GM18511 (cell line): ENCODE data around the gene ALAS1.

Experiments used
- ATAC-seq: cut with Tn5 transposase; IDR thresholded peaks from one replicate; pipeline ENCODE4 v1.9.1; 2021; ENCODE audit warnings: mild to moderate bottlenecking, moderate library complexity; ENCODE audit not compliant: unreplicated experiment

The ALAS1 gene

GRCh38 chr3:52220380-52221026 is 22.5 kb downstream of the ALAS1 start:
- peak; percentile 59 for ATAC-seq

DNA sequence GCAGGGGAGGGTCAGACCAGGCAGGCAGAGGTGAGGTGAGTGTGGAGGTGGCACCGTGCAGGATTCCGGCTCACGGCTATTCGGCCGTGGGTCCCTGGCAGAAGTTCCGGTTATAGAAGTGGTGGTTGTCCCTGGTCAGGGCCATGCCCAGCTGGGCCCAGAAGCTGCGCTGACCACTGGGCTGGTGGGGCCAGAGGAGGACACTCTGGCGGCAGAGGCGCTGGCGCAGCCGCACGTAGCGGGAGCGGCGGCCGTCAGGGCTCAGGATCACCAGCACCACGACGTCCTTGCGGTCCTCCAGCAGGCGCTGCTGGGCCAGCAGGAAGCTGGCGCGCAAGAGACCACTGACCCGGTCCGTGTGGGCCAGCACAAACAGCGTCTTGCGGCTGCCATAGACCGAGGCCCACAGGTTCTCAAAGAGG is 23.2 kb downstream of the ALAS1 start:
- no peak for ATAC-seq

GRCh38 chr3:52221563-52222318 is 23.8 kb downstream of the ALAS1 start:
- ATAC-seq: no peak

- ATAC-seq: no peak
Measured at GRCh38 chr3:52222319-52223221, 24.6 kb downstream of the ALAS1 start.

DNA sequence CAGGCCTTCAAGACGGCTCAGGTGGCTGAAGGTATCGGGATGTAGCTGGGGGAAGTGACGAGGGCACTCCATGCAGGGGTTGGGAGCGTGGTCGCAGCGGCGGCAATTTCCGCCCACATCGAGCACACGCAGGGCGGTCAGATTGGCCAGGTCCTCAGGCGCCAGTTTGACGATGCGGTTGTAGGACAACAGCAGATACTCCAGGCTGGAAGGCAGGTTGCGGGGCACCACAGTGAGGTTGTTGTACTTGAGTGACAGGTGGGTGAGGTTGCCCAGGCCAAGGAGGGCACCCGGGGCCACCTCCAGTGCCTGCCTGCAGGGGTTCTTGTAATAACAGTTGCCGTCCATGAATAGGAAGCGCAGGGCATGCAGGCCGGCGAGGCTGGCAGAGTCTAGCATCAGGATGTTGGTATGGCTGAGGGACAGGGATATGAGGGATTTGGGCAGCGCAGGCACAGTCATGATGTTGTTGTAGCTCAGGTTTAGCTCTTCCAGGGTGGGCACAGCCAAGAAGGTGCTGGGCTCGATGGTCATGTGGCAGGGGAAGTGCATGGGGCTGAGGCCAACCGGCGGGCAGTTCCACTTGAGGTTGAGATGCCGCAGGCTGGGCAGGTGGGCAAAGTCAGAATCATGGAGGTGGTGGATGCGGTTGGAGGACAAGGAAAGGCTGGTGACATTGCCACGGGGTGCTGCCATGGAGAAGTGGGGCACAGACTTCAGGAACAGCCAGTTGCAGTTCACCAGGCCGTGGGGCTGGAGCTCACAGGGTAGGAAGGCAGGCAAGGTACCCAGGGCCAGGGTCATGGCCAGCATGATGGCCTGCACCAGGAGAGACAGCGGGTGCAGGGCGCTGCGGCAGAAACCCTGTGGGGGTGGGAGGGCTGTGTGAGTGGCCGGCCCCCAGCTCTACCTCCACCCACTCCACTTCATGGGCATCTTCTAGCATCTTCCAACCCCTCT is 25.8 kb downstream of the ALAS1 start:
- no peak for ATAC-seq

DNA sequence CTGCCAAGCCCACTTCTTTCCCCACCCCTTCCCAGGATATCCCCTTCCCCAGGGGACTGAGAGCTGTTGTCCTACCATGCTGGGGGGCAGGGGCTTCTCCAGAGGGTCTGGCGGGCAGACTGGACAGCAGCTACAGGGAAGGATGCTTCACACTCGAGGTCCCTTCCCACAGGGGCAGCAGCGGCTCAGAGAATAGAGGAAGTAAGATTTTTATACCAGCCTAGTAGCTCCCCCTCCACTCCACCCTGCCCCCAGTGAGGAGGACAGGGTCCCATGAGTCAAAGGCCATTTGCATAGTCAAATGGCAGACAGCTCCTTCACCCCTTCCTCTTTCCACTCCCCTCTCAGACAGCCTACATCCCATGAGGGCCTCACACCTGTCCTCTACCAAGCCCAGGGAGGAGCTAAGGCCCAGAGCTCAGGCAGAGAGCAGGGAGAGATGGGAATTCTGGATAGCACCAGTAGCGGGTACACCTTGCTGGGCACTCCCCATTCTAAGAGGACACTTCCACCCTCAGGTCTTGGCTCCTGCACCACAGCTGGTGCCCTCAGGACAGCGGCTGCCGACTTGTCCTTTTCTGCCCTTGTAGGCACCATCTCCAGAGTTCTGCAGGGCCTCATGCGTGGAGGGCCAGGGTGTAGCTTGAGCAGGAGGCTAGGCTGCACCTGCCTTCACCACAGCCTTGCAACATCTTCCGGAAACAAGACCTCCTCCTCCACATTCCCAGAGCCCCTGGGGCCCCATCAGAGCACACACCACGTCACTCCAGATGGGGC is 27.7 kb downstream of the ALAS1 start, which contains the start of gene TLR9:
Gene TLR9, minus strand, starts transcription at position 194 of the 777 bp plus-strand sequence. Its CDS starts 116 bp downstream, at position 78.
- ATAC-seq: peak; percentile 91

DNA sequence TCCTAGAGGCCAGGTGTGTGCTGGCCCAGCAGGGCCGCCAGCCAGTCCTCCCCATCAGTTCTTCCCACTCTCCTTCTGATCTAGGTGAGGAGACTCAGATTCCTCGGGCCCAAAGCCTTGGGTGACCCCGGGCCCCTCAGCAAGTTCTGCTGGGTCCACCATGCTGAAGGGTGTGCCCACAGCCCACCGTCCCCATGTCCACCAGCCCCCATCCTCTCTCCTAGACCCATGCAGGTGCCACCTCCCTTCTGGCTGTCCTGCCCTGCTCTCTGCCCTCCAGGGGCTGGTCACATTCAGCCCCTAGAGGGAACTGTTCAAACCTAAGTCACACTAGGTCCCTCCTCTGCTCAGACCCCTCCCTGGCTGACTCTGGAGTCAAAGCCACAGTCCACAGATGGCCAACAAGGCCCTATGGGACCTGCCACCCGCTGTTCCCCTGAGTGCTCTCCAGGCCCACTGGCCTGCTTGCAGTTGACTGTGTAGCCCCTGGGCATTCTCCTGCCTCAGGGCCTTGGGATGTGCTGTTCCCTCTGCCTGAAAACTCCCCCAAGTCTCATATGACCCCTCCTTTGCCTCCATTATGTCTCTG is 28.4 kb downstream of the ALAS1 start:
- peak; percentile 20 for ATAC-seq

DNA sequence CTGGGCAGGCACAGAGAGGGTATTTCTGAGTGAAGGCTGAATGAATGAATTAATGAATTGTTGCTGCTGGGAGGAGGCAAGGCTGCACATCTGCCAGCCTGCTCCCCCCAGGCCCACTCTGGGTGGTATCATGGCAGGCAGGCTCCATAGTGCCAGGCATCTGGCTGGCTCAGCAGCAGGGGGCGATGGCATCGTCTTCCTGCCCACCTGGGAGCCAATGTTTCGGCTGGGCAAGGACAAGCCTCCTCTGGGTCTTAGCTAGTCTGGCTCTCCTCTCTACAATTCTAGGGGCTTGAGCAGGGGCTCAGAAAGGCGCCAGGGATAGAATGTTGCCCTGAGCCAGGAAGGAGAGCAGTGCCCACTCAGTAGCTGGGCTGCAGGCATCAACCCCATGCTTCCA is 29.2 kb downstream of the ALAS1 start:
- ATAC-seq: no peak

GRCh38 chr3:52227766-52228165 is 29.8 kb downstream of the ALAS1 start:
- no peak for ATAC-seq

DNA sequence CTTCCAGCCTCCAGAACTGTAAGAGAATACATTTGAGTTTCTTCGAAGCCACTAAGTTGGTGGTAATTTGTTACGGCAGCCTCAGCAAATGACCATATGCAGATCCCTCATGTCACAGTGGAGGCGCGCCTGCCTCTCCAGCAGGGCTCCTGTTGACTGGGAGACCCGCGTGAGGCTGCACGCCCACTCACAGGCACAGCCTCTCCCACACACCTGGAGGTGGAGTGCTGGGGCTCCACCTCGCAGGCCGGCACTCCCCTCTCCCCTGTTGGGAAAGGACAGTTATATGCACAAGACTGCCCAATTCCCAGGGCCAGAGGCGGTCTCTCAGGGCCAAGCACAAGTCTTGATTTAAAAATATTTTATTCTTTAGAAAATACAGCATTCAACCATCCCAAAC is 30.3 kb downstream of the ALAS1 start:
- ATAC-seq: no peak

- ATAC-seq: no peak
Measured at GRCh38 chr3:52228751-52229291, 30.9 kb downstream of the ALAS1 start.

DNA sequence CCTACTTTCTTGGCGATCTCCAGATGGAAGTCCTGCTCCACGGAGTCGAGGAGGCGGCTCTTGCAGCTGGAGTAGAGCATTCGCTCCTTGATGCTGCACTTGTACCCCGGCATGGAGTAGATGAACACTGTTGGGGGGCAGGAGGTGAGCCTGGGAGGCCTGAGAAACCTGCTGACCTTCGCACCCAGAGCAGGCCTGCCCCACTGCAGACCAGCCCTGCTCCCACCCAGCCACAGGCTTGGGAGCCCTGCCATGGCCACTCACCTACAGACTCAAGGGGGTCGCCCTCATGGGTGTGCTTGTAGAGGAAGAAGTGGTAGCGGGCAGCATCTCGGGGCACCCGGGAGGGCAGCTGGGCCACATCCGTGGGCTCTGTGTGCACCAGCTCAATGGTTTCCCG is 31.7 kb downstream of the ALAS1 start:
- ATAC-seq: no peak

DNA sequence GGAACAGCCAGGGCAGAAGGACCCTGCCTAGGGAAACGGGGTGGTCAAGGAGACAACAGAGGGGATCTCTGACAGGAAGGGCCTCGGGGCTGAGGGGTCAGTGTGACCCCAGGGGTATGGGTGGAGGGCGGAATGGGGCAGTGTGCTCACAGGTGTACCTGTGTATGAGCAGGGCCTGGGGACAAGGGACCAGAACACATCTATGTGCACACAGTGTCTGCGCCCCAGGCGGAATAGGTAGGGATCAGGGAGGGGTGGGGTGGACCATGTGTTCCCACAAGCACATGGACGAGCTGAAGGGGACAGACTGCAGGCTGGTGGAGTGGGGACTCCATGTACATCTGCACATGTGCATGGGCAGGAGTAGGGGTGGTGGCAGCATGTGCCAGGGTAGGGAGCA is 32.5 kb downstream of the ALAS1 start:
- no peak for ATAC-seq

- no peak for ATAC-seq
Measured at GRCh38 chr3:52230889-52231499, 33.0 kb downstream of the ALAS1 start.

GRCh38 chr3:52231502-52232278 is 33.7 kb downstream of the ALAS1 start:
- ATAC-seq: no peak

GRCh38 chr3:52232279-52233107 is 34.5 kb downstream of the ALAS1 start:
- ATAC-seq: no peak

DNA sequence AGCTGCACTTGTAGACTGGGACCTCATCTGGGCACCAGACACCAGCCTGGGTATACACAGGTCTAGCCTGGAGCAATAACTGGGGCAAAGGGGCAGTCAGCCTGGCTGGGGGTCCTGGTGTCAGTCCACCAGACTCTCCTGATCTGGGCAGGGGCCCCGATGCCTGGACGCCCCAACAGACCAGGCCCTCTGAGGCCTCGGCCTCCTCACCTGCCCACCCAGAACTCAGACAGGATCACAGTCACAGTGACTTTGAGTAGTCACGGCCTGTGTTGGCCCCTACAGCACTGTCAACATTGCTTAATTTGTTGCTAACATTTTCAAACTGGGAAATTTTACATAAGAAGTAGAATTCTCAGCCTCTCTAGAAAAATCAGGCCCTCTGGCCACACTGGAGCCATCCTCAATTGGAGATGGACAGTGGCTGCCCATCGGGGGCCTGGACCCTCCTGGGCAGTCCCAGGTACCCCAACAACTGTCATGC is 35.2 kb downstream of the ALAS1 start:
- no peak for ATAC-seq
